ENCODE data around the gene IRF1.

IRF1 gene

GRCh38 chr5:132462856-132463745, 27.5 kb downstream of the IRF1 start:
- TF ChIP-seq CTCF (conservative IDR thresholded peaks at IDR 0.05; ENCODE audit: low read depth, low read length), result no peak
- H3K4me3 ChIP-seq (ENCODE audit: low read depth, low read length), result no peak overlapping the region
- DNase-seq (ENCODE audit: low read depth), result no peak

GRCh38 chr5:132462333-132462732, 28.2 kb downstream of the IRF1 start:
- no peak overlapping the region for H3K4me3 ChIP-seq (ENCODE audit: low read depth, low read length)
- no peak for DNase-seq (ENCODE audit: low read depth)
- no peak for TF ChIP-seq CTCF (conservative IDR thresholded peaks at IDR 0.05; ENCODE audit: low read depth, low read length)

DNA sequence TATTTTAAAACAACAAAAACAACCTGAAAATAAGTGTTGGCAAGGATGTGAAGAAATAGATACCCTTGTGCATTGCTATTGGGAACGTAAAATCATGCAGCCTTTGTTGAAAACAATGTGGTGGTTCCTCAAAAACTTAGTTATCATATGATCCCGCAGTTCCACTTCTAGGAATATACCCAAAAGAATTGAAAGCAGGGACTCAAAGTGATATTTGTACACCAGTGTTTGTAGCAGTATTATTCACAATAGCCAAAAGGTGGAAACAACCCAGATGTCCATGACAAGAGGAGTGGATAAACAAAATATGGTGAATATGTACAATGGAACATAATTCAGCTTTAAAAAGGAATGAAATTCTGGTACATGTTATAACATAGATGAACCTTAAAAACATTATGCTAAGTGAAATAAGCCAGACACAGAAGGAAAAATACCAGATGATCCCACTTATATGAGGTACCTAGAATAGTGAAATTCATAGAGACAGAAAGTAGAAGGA, 29.0 kb downstream of the IRF1 start:
- no peak for TF ChIP-seq CTCF (conservative IDR thresholded peaks at IDR 0.05; ENCODE audit: low read depth, low read length)
- H3K4me3 ChIP-seq (ENCODE audit: low read depth, low read length), result no peak overlapping the region
- no peak for DNase-seq (ENCODE audit: low read depth)

DNA sequence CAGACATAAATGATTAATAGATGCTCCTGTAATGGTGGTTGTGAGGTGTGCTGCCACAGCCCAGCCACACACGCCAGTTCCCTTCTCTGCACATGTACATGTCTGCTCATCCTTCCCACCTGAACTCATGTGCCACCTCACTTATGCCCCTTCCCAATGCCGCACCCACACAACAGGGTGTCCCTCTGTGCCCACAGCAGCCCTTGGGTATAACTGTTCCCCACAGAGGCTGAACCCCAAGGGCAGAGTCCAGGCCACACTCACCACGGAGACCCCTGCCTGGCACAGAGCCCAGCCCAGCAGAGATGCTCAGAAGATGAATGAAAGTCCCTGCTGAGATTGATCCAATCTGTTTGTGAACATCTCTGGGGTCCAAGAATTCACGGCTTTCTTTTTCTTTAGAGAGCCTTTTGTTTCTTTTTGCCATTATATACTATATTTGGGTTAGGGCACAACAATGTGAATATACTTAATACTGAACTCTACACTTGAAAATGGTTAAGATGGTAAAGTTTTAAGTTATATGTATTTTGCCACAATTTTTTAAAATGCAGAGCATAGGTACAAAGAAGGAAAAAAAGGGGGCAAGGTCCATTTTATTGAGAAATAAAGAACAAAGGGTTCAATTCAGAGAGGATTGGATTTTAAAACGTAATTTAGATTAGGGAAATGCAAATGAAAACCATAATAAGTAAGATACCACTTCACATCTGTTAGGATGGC, 29.6 kb downstream of the IRF1 start:
- TF ChIP-seq CTCF (conservative IDR thresholded peaks at IDR 0.05; ENCODE audit: low read depth, low read length), result no peak

GRCh38 chr5:132459983-132460838, 30.4 kb downstream of the IRF1 start:
- no peak overlapping the region for H3K4me3 ChIP-seq (ENCODE audit: low read depth, low read length)
- peak; percentile 61 for DNase-seq (ENCODE audit: low read depth)
- TF ChIP-seq CTCF (conservative IDR thresholded peaks at IDR 0.05; ENCODE audit: low read depth, low read length), result peak; percentile 48

More for the DNA sequence above, 29.6 kb downstream of the IRF1 start:
- H3K4me3 ChIP-seq (ENCODE audit: low read depth, low read length), result no peak overlapping the region
- no peak for DNase-seq (ENCODE audit: low read depth)
